Measurements from ENCODE around the gene SKI.

GRCh38 chr1:2317230-2318065 lies 89.3 kb downstream of the SKI start:
- TF ChIP-seq CTCF (IDR thresholded peaks at IDR 0.05; ENCODE audit: insufficient read depth, low read depth, low read length) = no peak
- TF ChIP-seq EZH2 (IDR thresholded peaks at IDR 0.05; ENCODE audit: insufficient read depth, low read length) = no peak

Measured in astrocyte (in vitro differentiated cells and primary cell).